Measurements from ENCODE around the gene ATOSB. TPM values are rescaled to one million over a fixed set of nuclear protein-coding genes. Genes with fewer than 3 reads are reported as not detected.

The ATOSB gene
- total RNA-seq, 1 donor from 2014 or later = 20.3 TPM

DNA sequence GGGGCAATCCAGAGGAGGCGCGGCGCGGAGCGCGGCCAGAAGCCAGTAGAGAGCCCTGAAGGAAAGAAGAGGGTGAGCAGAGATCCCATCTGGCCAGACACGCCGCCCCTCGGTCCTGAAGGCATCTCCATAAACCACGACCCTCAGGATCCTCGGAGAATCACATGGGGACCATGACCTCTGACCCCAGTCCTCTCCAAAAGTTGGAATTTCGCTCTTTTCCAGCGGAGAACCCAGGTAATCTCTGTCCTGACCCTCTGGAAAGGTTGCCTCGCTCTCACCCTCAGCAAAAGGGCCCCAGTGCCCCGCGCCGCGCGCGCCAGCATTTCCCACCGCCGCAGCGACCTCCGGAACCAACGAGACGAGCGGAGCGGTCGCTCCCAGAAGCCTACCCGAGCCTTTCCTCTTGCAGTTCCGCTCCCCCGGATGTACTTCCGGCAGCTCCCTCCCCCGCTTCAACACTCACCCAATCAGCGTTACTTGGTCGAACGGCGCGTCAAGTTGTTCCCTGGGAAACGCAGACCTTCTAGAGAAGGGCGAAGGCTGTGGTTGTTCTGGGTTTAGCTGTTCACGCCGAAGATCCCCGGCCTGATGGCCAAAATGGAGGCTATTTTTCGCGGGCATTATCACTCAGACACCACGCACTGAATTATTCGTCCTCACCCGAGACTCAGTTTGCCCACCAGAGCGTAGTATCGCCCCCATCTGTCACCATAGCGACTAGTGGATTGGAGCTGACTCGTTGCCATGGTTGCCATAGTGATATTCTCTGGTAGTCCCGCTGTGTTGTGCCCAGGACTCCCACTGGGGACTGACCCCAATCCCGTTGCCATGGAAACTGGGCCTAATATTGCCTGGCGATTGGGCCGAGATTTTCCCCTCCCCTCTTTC lies 12.6 kb downstream of the ATOSB start, which contains the start of gene STOML2:
Gene STOML2 (minus strand): TSS at position 363 of the 891 bp plus-strand sequence. CDS start 37 bp downstream, at position 326.
- peak within 1 kb of the TSS; percentile 86 for H3K4me3 ChIP-seq
- intact Hi-C loops (cut with DNase I) = no loop called here
- H3K27me3 ChIP-seq = no peaks in the 10 kb centered on the region
- H3K4me1 ChIP-seq = peaks cover 17% of the 10 kb centered on the region
- DNase-seq (peak; percentile 95), ATAC-seq (peak; percentile 98)
- no peaks in the 10 kb centered on the region for H3K9me3 ChIP-seq
- H3K36me3 ChIP-seq = peaks cover 63% of the 10 kb centered on the region
- H3K27ac ChIP-seq = peak within 1 kb of the TSS; percentile 92
- TF ChIP-seq, protein P1, sequence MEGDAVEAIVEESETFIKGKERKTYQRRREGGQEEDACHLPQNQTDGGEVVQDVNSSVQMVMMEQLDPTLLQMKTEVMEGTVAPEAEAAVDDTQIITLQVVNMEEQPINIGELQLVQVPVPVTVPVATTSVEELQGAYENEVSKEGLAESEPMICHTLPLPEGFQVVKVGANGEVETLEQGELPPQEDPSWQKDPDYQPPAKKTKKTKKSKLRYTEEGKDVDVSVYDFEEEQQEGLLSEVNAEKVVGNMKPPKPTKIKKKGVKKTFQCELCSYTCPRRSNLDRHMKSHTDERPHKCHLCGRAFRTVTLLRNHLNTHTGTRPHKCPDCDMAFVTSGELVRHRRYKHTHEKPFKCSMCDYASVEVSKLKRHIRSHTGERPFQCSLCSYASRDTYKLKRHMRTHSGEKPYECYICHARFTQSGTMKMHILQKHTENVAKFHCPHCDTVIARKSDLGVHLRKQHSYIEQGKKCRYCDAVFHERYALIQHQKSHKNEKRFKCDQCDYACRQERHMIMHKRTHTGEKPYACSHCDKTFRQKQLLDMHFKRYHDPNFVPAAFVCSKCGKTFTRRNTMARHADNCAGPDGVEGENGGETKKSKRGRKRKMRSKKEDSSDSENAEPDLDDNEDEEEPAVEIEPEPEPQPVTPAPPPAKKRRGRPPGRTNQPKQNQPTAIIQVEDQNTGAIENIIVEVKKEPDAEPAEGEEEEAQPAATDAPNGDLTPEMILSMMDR (IDR thresholded peaks at IDR 0.05) = no peak

DNA sequence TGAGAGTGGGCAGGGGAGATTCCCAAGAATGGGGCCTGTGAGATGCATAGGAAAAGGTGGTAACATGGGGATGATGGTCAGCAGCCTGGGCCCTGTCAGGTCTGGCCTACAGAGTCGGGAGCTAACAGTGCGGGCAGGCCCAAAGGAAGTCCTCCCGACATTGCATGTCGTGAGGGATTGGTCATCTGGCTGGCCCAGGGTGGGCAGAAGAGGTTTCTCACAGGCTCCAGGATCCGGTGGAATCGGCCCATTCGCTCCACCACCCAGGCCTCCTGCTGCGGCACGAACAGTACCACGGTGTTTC lies 13.2 kb downstream of the ATOSB start:
- peak overlapping the region; percentile 86 for H3K4me3 ChIP-seq
- H3K27me3 ChIP-seq = no peaks in the 10 kb centered on the region
- peak overlapping the region; percentile 92 for H3K27ac ChIP-seq
- intact Hi-C loops (cut with DNase I) = no loop called here
- no peak for DNase-seq
- H3K36me3 ChIP-seq = peaks cover 57% of the 10 kb centered on the region
- no peaks in the 10 kb centered on the region for H3K9me3 ChIP-seq
- ATAC-seq = peak; percentile 1
- H3K4me1 ChIP-seq = peaks cover 17% of the 10 kb centered on the region
- TF ChIP-seq, protein P1 (IDR thresholded peaks at IDR 0.05) = no peak

GRCh38 chr9:35097573-35097972 lies 18.1 kb downstream of the ATOSB start:
- Histone ChIP-seq H3K4me3 (no peak overlapping the region), H3K36me3 (peaks cover 37% of the 10 kb centered on the region), H3K27me3 (no peaks in the 10 kb centered on the region), H3K4me1 (peaks cover 18% of the 10 kb centered on the region), H3K27ac (no peak overlapping the region), H3K9me3 (no peaks in the 10 kb centered on the region)
- DNase-seq (no peak), ATAC-seq (no peak)
- intact Hi-C loops (cut with DNase I) = no loop called here
- TF ChIP-seq, protein P1 (IDR thresholded peaks at IDR 0.05) = no peak

- ATAC-seq (peak; percentile 96), DNase-seq (peak; percentile 96)
- H3K4me3 ChIP-seq = peak within 1 kb of the TSS; percentile 65
- no peaks in the 10 kb centered on the region for H3K27me3 ChIP-seq
- peaks cover 42% of the 10 kb centered on the region for H3K36me3 ChIP-seq
- peaks cover 6% of the 10 kb centered on the region for H3K4me1 ChIP-seq
- peak within 1 kb of the TSS; percentile 94 for H3K27ac ChIP-seq
- H3K9me3 ChIP-seq = no peaks in the 10 kb centered on the region
- intact Hi-C loops (cut with DNase I) = no loop called here
- TF ChIP-seq, protein P1 (IDR thresholded peaks at IDR 0.05) = peak; percentile 65
Observed at GRCh38 chr9:35096035-35096849, 19.4 kb downstream of the ATOSB start, which contains the start of gene PIGO. Gene PIGO (minus strand): TSS chr9:35096591. CDS start chr9:35095565, 1,026 bp downstream.

DNA sequence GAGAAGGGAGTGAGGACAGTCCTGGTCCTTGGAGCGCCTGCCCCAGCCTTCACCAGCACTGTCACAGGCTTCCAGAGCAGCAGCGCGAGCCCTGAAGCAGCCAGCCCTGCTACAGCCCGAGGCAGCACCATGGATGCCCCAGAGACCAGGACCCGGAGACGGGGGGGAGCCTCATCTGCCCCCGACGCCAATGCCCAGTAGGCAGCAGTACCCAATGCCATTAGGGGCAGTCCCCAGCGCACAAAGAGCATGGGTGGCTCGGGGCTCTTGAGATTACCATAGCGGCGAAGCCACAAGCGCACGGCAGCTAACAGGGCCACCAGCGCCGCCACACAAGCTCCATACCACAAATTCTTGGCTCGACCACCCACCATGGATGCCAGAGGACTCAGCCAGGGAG lies 24.1 kb downstream of the ATOSB start:
- intact Hi-C loops (cut with DNase I) = no loop called here
- TF ChIP-seq, protein P1 (IDR thresholded peaks at IDR 0.05) = no peak
- Histone ChIP-seq H3K36me3 (peaks cover 61% of the 10 kb centered on the region), H3K4me3 (no peak overlapping the region), H3K4me1 (peaks cover 6% of the 10 kb centered on the region), H3K27ac (no peak overlapping the region), H3K27me3 (no peaks in the 10 kb centered on the region), H3K9me3 (no peaks in the 10 kb centered on the region)
- no peak for DNase-seq
- ATAC-seq = no peak

Data from upper lobe of right lung (tissue), 1 donor.